SK-N-SH (cell line): Measurements from ENCODE around the gene GPR162. TPM values are rescaled to one million over a fixed set of nuclear protein-coding genes. Genes with fewer than 3 reads are reported as not detected.

Source experiments
- CHD2 ChIP-seq: fragments of 150-350 bp; IDR thresholded peaks from 2 replicates; pipeline ENCODE4 v1.6.1; 2018; ENCODE audit warnings: low read length; ENCODE audit not compliant: partially characterized antibody
- EP300 ChIP-seq, 2 experiments: IDR thresholded peaks; 2 replicates each; pipeline versions ENCODE4 v1.4.0 to v1.6.1; 2012; ENCODE audit warnings: borderline replicate concordance in 1 of 2, low read depth in 1 of 2, low read length in 1 of 2
- FOXJ3 ChIP-seq: sonication (generic); formaldehyde crosslinking; IDR thresholded peaks from 2 replicates; pipeline ENCODE4 v1.5.1; 2020; ENCODE audit warnings: mild to moderate bottlenecking, missing genetic modification reagents
- FOXM1 ChIP-seq: IDR thresholded peaks from 2 replicates; pipeline ENCODE4 v1.4.0; 2012; ENCODE audit warnings: low read depth, mild to moderate bottlenecking
- GATA2 ChIP-seq: sonication (generic); formaldehyde crosslinking; IDR thresholded peaks from 2 replicates; pipeline ENCODE4 v1.5.0; 2020; ENCODE audit warnings: mild to moderate bottlenecking, missing genetic modification reagents
- IRF3 ChIP-seq: fragments of 150-350 bp; IDR thresholded peaks from 2 replicates; pipeline ENCODE4 v1.6.1; 2016; ENCODE audit warnings: mild to moderate bottlenecking, low read depth, low read length
- MEF2A ChIP-seq: IDR thresholded peaks from 2 replicates; pipeline ENCODE4 v1.4.0; 2012; ENCODE audit warnings: low read depth, borderline replicate concordance
- NRF1 ChIP-seq: IDR thresholded peaks from 2 replicates; pipeline ENCODE4 v1.6.1; 2012; ENCODE audit warnings: low read depth, mild to moderate bottlenecking, low read length
- RXRA ChIP-seq: IDR thresholded peaks from 2 replicates; pipeline ENCODE4 v1.4.0; 2012; ENCODE audit warnings: low read depth, mild to moderate bottlenecking, borderline replicate concordance
- SIN3A ChIP-seq: IDR thresholded peaks from 2 replicates; pipeline ENCODE4 v1.6.1; 2012; ENCODE audit warnings: low read depth, mild to moderate bottlenecking, low read length, moderate library complexity, borderline replicate concordance
- TEAD4 ChIP-seq: IDR thresholded peaks from 2 replicates; pipeline ENCODE4 v1.4.0; 2012; ENCODE audit warnings: mild to moderate bottlenecking, borderline replicate concordance; ENCODE audit not compliant: insufficient read depth
- USF1 ChIP-seq: IDR thresholded peaks from 2 replicates; pipeline ENCODE4 v1.4.0; 2012; ENCODE audit warnings: low read depth, borderline replicate concordance
- USF2 ChIP-seq: fragments of 150-350 bp; IDR thresholded peaks from 2 replicates; pipeline ENCODE4 v1.6.1; 2017; ENCODE audit warnings: antibody characterized with exemption, low read length, low read depth, borderline replicate concordance
- YY1 ChIP-seq: IDR thresholded peaks from 2 replicates; pipeline ENCODE4 v1.4.0; 2012; ENCODE audit warnings: low read depth, mild to moderate bottlenecking
- ZBTB33 ChIP-seq: IDR thresholded peaks from 2 replicates; pipeline ENCODE4 v1.4.0; 2012; ENCODE audit warnings: low read depth, borderline replicate concordance
- polyA plus RNA-seq, 3 experiments: library from polyadenylated mRNA; depleted of rRNA; stranded (reverse); fragments of >200 nt; gene quantifications; 2 replicates each; pipeline ENCODE4 v1.2.3, GENCODE V29; 2012

The GPR162 gene
- polyA plus RNA-seq, 1 of the 3 experiments (the other 2 are of a cell fraction): 18.6 TPM

GRCh38 chr12:6825398-6826124 lies 3.9 kb downstream of the GPR162 start (continued):
- TF ChIP-seq EP300 (IDR thresholded peaks at IDR 0.05; ENCODE audit: borderline replicate concordance in 1 of 2, low read depth in 1 of 2, low read length in 1 of 2) (no peak; a peak in 1 of 4 replicates), SIN3A (no peak; the same call in 1 of the 2 replicates), MEF2A (no peak), YY1 (no peak), CHD2 (peak; percentile 7), FOXJ3 (no peak), USF2 (no peak), RXRA (no peak), FOXM1 (no peak), NRF1 (no peak), TEAD4 (no peak), IRF3 (no peak), GATA2 (CRISPR knock-in tag) (no peak), ZBTB33 (no peak), USF1 (no peak)
